ENCODE measurements around the gene TBKBP1. TPM values are rescaled to one million over a fixed set of nuclear protein-coding genes. Genes with fewer than 3 reads are reported as not detected.

Gene TBKBP1
- total RNA-seq, 2 experiments from 2014 or later = 21.8 to 23.1 TPM

GRCh38 chr17:47721725-47722124 is 27.8 kb downstream of the TBKBP1 start:
- Mint-ChIP-seq H3K27ac (peak overlapping the region; percentile 98), H3K9me3 (ENCODE audit: low read depth) (no peaks in the 10 kb centered on the region), H3K27me3 (no peaks in the 10 kb centered on the region), H3K4me3 (peak overlapping the region; percentile 69), H3K4me1 (peaks cover 97% of the 10 kb centered on the region), H3K36me3 (ENCODE audit: low read depth) (no peaks in the 10 kb centered on the region)
- CTCF ChIA-PET = interaction anchor here (0.6 to 4.6 kb wide), 8 partner anchors 10 to 226 kb away, joined by 3 to 28 read pairs (median 3); partner anchors contain the start of gene TBX21
- no peak for ATAC-seq
- peak; percentile 48 for DNase-seq
- POLR2A ChIA-PET = interaction anchor here (0.6 to 1.4 kb wide), 5 partner anchors 13 to 95 kb away, joined by 3 to 7 read pairs (median 4); no protein-coding TSS in a partner anchor
- intact Hi-C loops (cut with DNase I, micrococcal nuclease) = loop anchor here (1.0 to 10.0 kb wide), 9 partner anchors 12 to 534 kb away; partner anchors contain the start of genes TBX21 (in 2 of the 2), CBX1 (in 1 of the 2), CDC27 (in 1 of the 2) and KPNB1 (in 1 of the 2)

DNA sequence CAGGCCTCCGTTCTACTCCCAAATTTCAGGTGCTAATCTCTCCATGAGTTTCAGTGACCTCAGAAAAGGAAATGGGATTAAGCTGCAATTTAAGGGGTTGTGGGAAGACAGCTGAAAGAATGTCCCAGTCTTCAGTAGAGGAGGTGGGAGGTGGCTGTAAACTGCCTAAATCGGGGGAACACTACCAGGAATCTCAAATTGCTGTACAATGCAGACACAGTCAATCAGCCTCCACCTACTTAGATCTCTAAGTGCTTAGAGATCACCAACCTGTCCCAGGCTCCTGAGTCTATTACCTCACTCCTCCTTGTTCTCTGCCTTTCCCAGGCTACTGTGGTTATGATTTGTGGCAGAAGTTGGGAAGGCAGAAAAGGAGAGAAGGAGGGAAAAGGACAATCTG is 30.7 kb downstream of the TBKBP1 start:
- Mint-ChIP-seq H3K27me3 (no peaks in the 10 kb centered on the region), H3K9me3 (ENCODE audit: low read depth) (no peaks in the 10 kb centered on the region), H3K36me3 (ENCODE audit: low read depth) (no peaks in the 10 kb centered on the region), H3K4me3 (no peak overlapping the region), H3K27ac (peak overlapping the region; percentile 0), H3K4me1 (peaks cover 96% of the 10 kb centered on the region)
- ATAC-seq = no peak
- ChIA-PET POLR2A (interaction anchor here (0.6 kb wide), 1 partner anchor 1818 kb away, joined by 4 read pairs; no protein-coding TSS in a partner anchor), CTCF (interaction anchor here (0.6 to 4.6 kb wide), 10 partner anchors 7 to 101 kb away, joined by 3 to 28 read pairs (median 4); partner anchors contain the start of gene TBX21)
- DNase-seq = no peak
- intact Hi-C loops (cut with DNase I, micrococcal nuclease) = loop anchor here in 1 of 2 experiments (5.0 to 10.0 kb wide), 2 partner anchors 380 to 537 kb away; partner anchors contain the start of genes CBX1, CDC27 and SNX11

GRCh38 chr17:47725446-47726111 is 31.6 kb downstream of the TBKBP1 start:
- ChIA-PET CTCF (interaction anchor here (0.6 to 2.0 kb wide), 6 partner anchors 18 to 100 kb away, joined by 3 to 7 read pairs (median 5); no protein-coding TSS in a partner anchor), POLR2A (interaction anchor here (0.7 kb wide), 1 partner anchor 1689 kb away, joined by 3 read pairs; the partner anchor contains the start of gene PHB1)
- Mint-ChIP-seq H3K9me3 (ENCODE audit: low read depth) (no peaks in the 10 kb centered on the region), H3K27ac (peak overlapping the region; percentile 52), H3K36me3 (ENCODE audit: low read depth) (no peaks in the 10 kb centered on the region), H3K27me3 (no peaks in the 10 kb centered on the region), H3K4me1 (peaks cover 96% of the 10 kb centered on the region), H3K4me3 (no peak overlapping the region)
- DNase-seq (peak; percentile 45), ATAC-seq (no peak)
- intact Hi-C loops (cut with DNase I, micrococcal nuclease) = loop anchor here in 1 of 2 experiments (10.0 kb wide), 1 partner anchor 379 kb away; the partner anchor contains the start of genes CBX1 and SNX11

DNA sequence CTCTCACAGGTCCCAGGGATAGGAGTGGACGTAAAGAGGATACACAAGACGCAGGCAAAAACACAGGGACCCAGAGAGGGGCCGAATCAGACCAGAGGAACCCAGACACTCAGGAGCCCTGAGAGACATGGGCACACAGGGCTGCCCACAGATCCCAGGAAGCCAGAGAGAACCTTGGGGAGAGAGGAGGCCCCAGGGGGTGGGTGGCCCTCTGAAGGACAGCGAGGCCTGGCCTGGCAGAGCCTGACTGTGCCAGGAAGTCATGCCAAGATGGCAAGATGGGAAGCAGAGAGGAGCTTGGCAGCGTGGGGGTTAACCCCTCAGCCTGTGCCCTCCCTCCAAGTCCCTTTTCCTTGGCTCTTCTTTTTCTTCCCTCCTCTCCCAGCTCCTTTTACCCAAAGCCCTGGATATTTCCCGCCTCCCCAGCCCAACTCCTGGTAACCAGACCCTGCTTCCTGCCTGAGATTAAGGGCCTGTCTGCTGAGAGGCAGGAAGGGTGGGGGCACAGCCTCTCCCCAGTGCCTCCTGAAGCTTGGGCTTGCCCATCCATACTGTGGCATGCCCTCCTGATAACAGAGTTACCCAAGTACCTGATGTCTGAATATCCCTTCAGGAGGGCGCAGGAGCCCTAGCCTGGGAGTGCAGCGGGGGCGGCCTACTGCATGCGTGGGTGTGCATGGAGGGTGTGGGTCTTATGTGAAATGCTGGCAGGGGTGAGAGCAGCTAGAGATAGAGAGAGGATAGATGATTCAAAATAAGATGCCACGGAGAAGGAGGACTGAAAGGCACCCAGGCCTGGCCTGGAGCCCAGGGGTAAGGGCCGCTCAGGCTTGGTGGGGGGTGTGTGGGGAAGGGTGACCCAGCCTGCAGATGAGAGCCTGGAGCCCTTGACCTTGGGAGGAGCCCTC is 33.1 kb downstream of the TBKBP1 start:
- intact Hi-C loops (cut with DNase I, micrococcal nuclease) = loop anchor here in 1 of 2 experiments (10.0 kb wide), 1 partner anchor 378 kb away; the partner anchor contains the start of genes CBX1 and SNX11
- H3K27ac Mint-ChIP-seq = peak overlapping the region; percentile 52
- ChIA-PET POLR2A (interaction anchor here (1.1 kb wide), 1 partner anchor 9 kb away, joined by 3 read pairs; no protein-coding TSS in a partner anchor), CTCF (interaction anchor here (0.5 to 1.2 kb wide), 3 partner anchors 23 to 162 kb away, joined by 3 to 5 read pairs (median 3); no protein-coding TSS in a partner anchor)
- no peaks in the 10 kb centered on the region for H3K36me3 Mint-ChIP-seq (ENCODE audit: low read depth)
- peak; percentile 6 for DNase-seq
- H3K4me1 Mint-ChIP-seq = peaks cover 98% of the 10 kb centered on the region
- H3K27me3 Mint-ChIP-seq = no peaks in the 10 kb centered on the region
- H3K9me3 Mint-ChIP-seq (ENCODE audit: low read depth) = no peaks in the 10 kb centered on the region
- ATAC-seq = no peak
- H3K4me3 Mint-ChIP-seq = no peak overlapping the region

DNA sequence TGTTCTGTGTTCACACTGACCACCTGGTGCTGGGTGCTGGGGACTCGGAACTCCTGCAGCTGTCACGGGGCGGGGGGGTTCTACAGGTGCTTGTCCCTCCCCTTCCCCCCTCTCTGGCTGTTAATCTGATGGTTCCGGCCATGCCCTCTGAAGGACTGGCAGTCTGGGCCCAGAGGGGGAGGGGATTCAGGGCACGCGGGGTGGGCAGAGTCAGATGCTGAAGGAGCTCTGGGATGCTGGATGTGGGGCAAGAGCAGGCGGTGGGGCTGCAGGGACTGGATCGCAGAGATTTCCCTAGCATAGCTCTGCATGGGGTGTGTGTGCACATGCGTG is 33.7 kb downstream of the TBKBP1 start:
- H3K9me3 Mint-ChIP-seq (ENCODE audit: low read depth) = no peaks in the 10 kb centered on the region

GRCh38 chr17:47728214-47728877 is 34.4 kb downstream of the TBKBP1 start:
- Mint-ChIP-seq H3K4me1 (peaks cover 94% of the 10 kb centered on the region), H3K27ac (peak overlapping the region; percentile 56)
- CTCF ChIA-PET = interaction anchor here (0.8 to 4.9 kb wide), 4 partner anchors 10 to 65 kb away, joined by 3 to 36 read pairs (median 9); no protein-coding TSS in a partner anchor

More for the DNA sequence above, 33.7 kb downstream of the TBKBP1 start:
- DNase-seq (peak; percentile 5), ATAC-seq (no peak)
- H3K4me1 Mint-ChIP-seq = peaks cover 98% of the 10 kb centered on the region
- H3K36me3 Mint-ChIP-seq (ENCODE audit: low read depth) = no peaks in the 10 kb centered on the region
- no peak overlapping the region for H3K27ac Mint-ChIP-seq
- ChIA-PET POLR2A (interaction anchor here (0.6 kb wide), 1 partner anchor 11 kb away, joined by 3 read pairs; no protein-coding TSS in a partner anchor), CTCF (interaction anchor here (0.8 to 1.2 kb wide), 3 partner anchors 23 to 64 kb away, joined by 3 to 5 read pairs (median 3); no protein-coding TSS in a partner anchor)
- H3K27me3 Mint-ChIP-seq = no peaks in the 10 kb centered on the region
- intact Hi-C loops (cut with DNase I, micrococcal nuclease) = loop anchor here in 1 of 2 experiments (10.0 kb wide), 1 partner anchor 377 kb away; the partner anchor contains the start of genes CBX1 and SNX11
- H3K4me3 Mint-ChIP-seq = no peak overlapping the region

DNA sequence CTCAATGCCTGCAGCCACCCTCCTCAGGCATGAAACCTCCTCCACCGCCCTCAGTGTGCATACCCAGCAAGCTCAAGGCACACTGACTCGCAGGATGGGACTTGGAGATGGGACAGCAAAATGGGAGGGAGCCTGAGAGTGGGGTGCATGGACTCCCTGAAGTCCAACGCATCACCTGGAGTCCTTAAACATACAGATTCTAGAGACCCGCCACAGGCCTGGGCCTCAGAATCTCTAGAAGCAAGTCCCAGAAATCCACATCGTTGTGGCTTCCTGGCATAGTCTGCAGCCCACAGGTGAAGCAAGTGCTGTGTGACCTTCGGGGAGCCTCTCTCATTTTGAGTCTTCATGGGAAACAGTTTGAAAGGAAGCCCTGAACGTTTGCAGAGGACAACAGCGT is 35.5 kb downstream of the TBKBP1 start:
- Mint-ChIP-seq H3K36me3 (ENCODE audit: low read depth) (peaks cover 9% of the 10 kb centered on the region), H3K27ac (peak overlapping the region; percentile 56), H3K9me3 (ENCODE audit: low read depth) (no peaks in the 10 kb centered on the region), H3K27me3 (no peaks in the 10 kb centered on the region), H3K4me1 (peaks cover 83% of the 10 kb centered on the region), H3K4me3 (no peak overlapping the region)
- ChIA-PET CTCF (interaction anchor here (0.8 to 9.4 kb wide), 6 partner anchors 11 to 66 kb away, joined by 4 to 112 read pairs (median 10); no protein-coding TSS in a partner anchor), POLR2A (no interaction called here)
- DNase-seq = peak; percentile 57
- ATAC-seq = peak; percentile 13
- intact Hi-C loops (cut with DNase I, micrococcal nuclease) = loop anchor here in 1 of 2 experiments (10.0 kb wide), 1 partner anchor 375 kb away; the partner anchor contains the start of genes CBX1 and SNX11

More at GRCh38 chr17:47728214-47728877, 34.4 kb downstream of the TBKBP1 start:
- Mint-ChIP-seq H3K36me3 (ENCODE audit: low read depth) (no peaks in the 10 kb centered on the region), H3K4me3 (no peak overlapping the region), H3K27me3 (no peaks in the 10 kb centered on the region), H3K9me3 (ENCODE audit: low read depth) (no peaks in the 10 kb centered on the region)
- intact Hi-C loops (cut with DNase I, micrococcal nuclease) = loop anchor here in 1 of 2 experiments (10.0 kb wide), 1 partner anchor 376 kb away; the partner anchor contains the start of genes CBX1 and SNX11
- POLR2A ChIA-PET = interaction anchor here (0.5 to 0.6 kb wide), 2 partner anchors 12 to 289 kb away, joined by 3 to 5 read pairs; no protein-coding TSS in a partner anchor
- peak; percentile 32 for DNase-seq
- no peak for ATAC-seq

- Mint-ChIP-seq H3K4me3 (no peak overlapping the region), H3K27ac (peak overlapping the region; percentile 68), H3K36me3 (ENCODE audit: low read depth) (peaks cover 21% of the 10 kb centered on the region), H3K27me3 (no peaks in the 10 kb centered on the region), H3K4me1 (peaks cover 71% of the 10 kb centered on the region), H3K9me3 (ENCODE audit: low read depth) (no peaks in the 10 kb centered on the region)
- DNase-seq = peak; percentile 25
- ATAC-seq = no peak
- ChIA-PET POLR2A (interaction anchor here (0.6 to 1.0 kb wide), 2 partner anchors 12 to 68 kb away, joined by 3 to 6 read pairs; no protein-coding TSS in a partner anchor), CTCF (interaction anchor here (0.7 to 9.4 kb wide), 7 partner anchors 8 to 787 kb away, joined by 3 to 112 read pairs (median 17); no protein-coding TSS in a partner anchor)
- intact Hi-C loops (cut with DNase I, micrococcal nuclease) = loop anchor here in 1 of 2 experiments (5.0 kb wide), 1 partner anchor 68 kb away; no protein-coding TSS in a partner anchor
These were observed 36.7 kb downstream of the TBKBP1 start for GRCh38 chr17:47730681-47731080.

GRCh38 chr17:47731396-47731795 is 37.4 kb downstream of the TBKBP1 start:
- CTCF ChIA-PET = interaction anchor here (0.7 to 9.4 kb wide), 11 partner anchors 9 to 786 kb away, joined by 3 to 112 read pairs (median 12); no protein-coding TSS in a partner anchor
- no peaks in the 10 kb centered on the region for H3K9me3 Mint-ChIP-seq (ENCODE audit: low read depth)
- H3K4me1 Mint-ChIP-seq = peaks cover 67% of the 10 kb centered on the region
- ATAC-seq (no peak), DNase-seq (peak; percentile 4)
- no peaks in the 10 kb centered on the region for H3K27me3 Mint-ChIP-seq
- intact Hi-C loops (cut with DNase I, micrococcal nuclease) = loop anchor here in 1 of 2 experiments (5.0 kb wide), 1 partner anchor 69 kb away; no protein-coding TSS in a partner anchor
- H3K27ac Mint-ChIP-seq = peak overlapping the region; percentile 68
- POLR2A ChIA-PET = interaction anchor here (1.0 kb wide), 1 partner anchor 13 kb away, joined by 3 read pairs; no protein-coding TSS in a partner anchor
- H3K4me3 Mint-ChIP-seq = no peak overlapping the region
- peaks cover 28% of the 10 kb centered on the region for H3K36me3 Mint-ChIP-seq (ENCODE audit: low read depth)

Data from activated CD4-positive, alpha-beta T cell treated with anti-CD3 and anti-CD28 coated beads for 36 hours (primary cell).